Measurements from ENCODE around the gene DNMT3A.

Gene DNMT3A

GRCh38 chr2:25342372-25343186, 854 bp upstream of the DNMT3A start:
- no peak for FAIRE-seq

GRCh38 chr2:25341011-25341727, 556 bp downstream of the DNMT3A start:
- no peak for FAIRE-seq

GRCh38 chr2:25340181-25340921, 1.4 kb downstream of the DNMT3A start:
- no peak for FAIRE-seq

- FAIRE-seq: no peak
These were observed 1.9 kb downstream of the DNMT3A start for GRCh38 chr2:25339791-25340180.

- FAIRE-seq: no peak
These were observed 2.5 kb downstream of the DNMT3A start for GRCh38 chr2:25339211-25339674.

GRCh38 chr2:25338401-25338800, 3.3 kb downstream of the DNMT3A start:
- no peak for FAIRE-seq

- FAIRE-seq: no peak
These were observed 3.8 kb downstream of the DNMT3A start for GRCh38 chr2:25337891-25338290.

- FAIRE-seq: no peak
These were observed 4.4 kb downstream of the DNMT3A start for GRCh38 chr2:25337276-25337675.

- no peak for FAIRE-seq
These were observed 5.3 kb downstream of the DNMT3A start for GRCh38 chr2:25336383-25336841.

- no peak for FAIRE-seq
These were observed 5.8 kb downstream of the DNMT3A start for GRCh38 chr2:25335971-25336370.

- FAIRE-seq: no peak
These were observed 6.5 kb downstream of the DNMT3A start for GRCh38 chr2:25335204-25335603.

- no peak for FAIRE-seq
These were observed 7.2 kb downstream of the DNMT3A start for GRCh38 chr2:25334482-25334881.

GRCh38 chr2:25333981-25334380, 7.7 kb downstream of the DNMT3A start:
- FAIRE-seq: no peak

- FAIRE-seq: no peak
These were observed 9.2 kb downstream of the DNMT3A start for GRCh38 chr2:25332571-25332970.

GRCh38 chr2:25331686-25332365, 9.9 kb downstream of the DNMT3A start:
- FAIRE-seq: no peak

GRCh38 chr2:25330937-25331336, 10.8 kb downstream of the DNMT3A start:
- FAIRE-seq: no peak

- FAIRE-seq: no peak
These were observed 11.5 kb downstream of the DNMT3A start for GRCh38 chr2:25330273-25330672.

GRCh38 chr2:25328152-25329085, 13.3 kb downstream of the DNMT3A start:
- no peak for FAIRE-seq

GRCh38 chr2:25326326-25327013, 15.3 kb downstream of the DNMT3A start:
- no peak for FAIRE-seq

- FAIRE-seq: no peak
These were observed 16.7 kb downstream of the DNMT3A start for GRCh38 chr2:25324905-25325592.
